DMS 273 (cell line): ENCODE data around the gene FOLR1.
"Not testable (repeated sequence)": the region's sequence is repeated elsewhere in the genome, so short reads cannot be mapped to it uniquely, and the experiment has no call there.

Source experiments
- DNase-seq: peaks from one replicate; lab custom pipeline; 2025; ENCODE audit not compliant: unreplicated experiment; lab: John Stamatoyannopoulos, UW

FOLR1 gene

DNA sequence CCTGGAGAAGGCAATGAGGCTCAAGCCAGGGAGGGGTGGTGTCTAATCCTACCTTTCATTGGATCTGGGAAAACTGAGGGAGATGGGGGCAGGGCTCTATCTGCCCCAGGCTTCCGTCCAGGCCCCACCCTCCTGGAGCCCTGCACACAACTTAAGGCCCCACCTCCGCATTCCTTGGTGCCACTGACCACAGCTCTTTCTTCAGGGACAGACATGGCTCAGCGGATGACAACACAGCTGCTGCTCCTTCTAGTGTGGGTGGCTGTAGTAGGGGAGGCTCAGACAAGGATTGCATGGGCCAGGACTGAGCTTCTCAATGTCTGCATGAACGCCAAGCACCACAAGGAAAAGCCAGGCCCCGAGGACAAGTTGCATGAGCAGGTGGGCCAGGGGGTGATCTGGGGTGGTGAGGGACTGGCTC lies at the start of gene FOLR1:
TSS of gene FOLR1 (plus strand) at position 180 of the 421 bp plus-strand sequence. CDS start at position 214, 34 bp downstream.
- no peak for DNase-seq

DNA sequence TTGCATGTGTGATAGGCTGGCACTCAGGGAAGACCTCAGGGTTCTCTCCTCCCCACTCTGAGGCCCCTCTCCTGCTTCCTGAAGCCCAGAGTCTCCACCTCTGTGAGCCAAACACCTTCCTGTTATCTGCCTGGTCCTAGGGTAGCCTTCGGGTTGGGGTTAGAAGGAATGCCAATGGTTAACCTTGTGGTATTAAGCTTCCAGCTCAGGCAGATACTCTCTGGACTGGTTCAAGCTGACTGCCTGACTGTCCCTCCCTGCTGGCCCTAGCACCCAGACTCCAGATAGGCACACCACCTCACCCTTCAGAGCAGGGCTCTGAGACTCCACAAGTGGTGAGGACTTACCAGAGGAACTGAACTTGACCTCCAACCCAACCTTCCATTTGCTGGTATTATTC lies 49.4 kb upstream of the FOLR1 start:
- not testable (repeated sequence) for DNase-seq

GRCh38 chr11:72144807-72145565 lies 47.0 kb upstream of the FOLR1 start:
- DNase-seq: no peak

DNA sequence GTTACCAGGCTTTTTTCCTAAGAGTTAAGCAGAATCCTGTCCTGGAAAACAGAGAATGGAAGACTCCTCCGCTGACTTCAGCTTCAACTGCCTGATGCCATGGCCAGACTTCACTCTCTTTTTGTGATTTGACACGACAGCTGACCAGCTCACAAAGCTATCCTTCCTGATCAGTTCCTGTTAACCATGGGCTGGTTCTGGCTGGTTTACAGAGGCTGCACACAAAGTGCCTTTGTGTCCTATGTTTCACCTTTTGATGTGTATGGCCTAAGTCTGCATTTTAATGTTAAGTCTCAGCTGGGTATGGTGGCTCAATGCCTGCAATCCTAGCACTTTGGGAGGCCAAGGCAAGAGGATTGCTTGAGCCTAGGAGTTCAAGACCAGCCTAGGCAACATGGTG lies 45.3 kb upstream of the FOLR1 start:
- DNase-seq: no peak

- DNase-seq: no peak
Observed at GRCh38 chr11:72150882-72151281, 41.1 kb upstream of the FOLR1 start.

- not testable (repeated sequence) for DNase-seq
Observed at GRCh38 chr11:72153874-72154273, 38.1 kb upstream of the FOLR1 start.

DNA sequence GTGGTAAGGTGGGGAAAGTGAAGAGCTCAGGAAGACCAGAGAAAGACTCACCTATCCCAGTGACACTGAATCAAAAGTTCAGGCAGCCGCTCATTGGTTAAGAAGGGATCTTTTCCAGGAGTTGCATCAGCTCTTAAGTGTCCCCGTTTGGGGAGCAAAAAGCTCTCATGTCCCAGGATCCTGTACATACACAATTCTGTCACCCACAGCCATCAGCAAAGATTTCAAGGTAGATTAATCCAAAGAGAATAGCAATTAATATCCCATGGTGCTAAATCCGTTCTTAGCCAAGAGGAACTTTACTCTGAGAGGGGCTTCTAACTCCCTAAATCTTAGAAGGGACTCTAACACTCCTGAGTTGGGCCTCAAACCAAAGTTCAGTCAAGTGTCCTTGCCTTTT lies 37.1 kb upstream of the FOLR1 start:
- DNase-seq: no peak

- no peak for DNase-seq
Observed at GRCh38 chr11:72155751-72156150, 36.2 kb upstream of the FOLR1 start.

GRCh38 chr11:72157131-72157530 lies 34.8 kb upstream of the FOLR1 start:
- no peak for DNase-seq

- DNase-seq: no peak
Observed at GRCh38 chr11:72160319-72160718, 31.6 kb upstream of the FOLR1 start.

DNA sequence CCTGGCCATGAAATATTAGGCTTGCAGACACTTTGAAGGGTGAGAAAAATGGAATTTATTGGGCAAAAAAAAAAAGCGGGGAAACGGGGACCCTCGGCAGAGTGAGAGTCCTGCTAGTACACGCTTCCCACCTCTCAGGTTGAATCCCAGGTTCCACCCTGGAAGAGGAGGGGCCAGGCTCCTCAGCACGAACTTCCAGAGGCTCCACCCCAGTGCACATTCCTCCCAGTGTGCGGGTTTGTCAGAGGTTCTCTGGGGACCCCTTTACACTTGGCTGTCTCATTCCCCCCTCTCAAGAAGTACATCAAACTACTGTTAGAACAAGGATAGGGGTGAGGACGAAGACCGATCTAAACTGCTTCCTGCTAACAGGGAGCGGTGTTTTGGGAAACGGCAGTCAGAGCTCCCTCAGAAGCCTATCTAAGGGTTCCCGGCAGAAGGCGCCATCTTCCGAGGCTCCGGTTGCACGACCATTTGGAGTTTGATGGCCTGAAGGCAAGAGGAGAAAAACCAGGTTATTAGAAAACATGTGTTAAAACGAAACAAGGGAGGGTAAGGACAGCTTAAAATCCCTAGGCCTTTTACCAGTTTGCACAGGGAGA lies 28.9 kb upstream of the FOLR1 start:
- no peak for DNase-seq

GRCh38 chr11:72164187-72164586 lies 27.8 kb upstream of the FOLR1 start:
- not testable (repeated sequence) for DNase-seq

- DNase-seq: not testable (repeated sequence)
Observed at GRCh38 chr11:72169046-72169555, 22.8 kb upstream of the FOLR1 start.

DNA sequence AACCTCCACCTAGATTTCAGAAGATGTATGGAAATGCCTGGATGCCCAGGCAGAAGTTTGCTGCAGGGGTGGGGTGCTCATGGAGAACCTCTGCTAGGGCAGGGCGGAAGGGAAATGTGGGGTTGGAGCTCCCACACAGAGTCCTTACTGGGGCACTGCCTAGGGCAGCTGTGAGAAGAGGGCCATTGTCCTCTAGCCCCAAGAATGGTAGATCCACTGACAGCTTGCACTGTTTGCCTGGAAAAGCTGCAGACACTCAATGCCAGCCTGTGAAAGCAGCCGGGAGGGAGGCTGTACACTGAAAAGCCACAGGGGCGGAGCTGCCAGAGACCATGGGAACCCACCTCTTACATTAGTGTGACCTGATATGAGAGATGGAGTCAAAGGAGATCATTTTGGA lies 22.2 kb upstream of the FOLR1 start:
- DNase-seq: not testable (repeated sequence)

GRCh38 chr11:72172043-72172442 lies 19.9 kb upstream of the FOLR1 start:
- DNase-seq: not testable (repeated sequence)

DNA sequence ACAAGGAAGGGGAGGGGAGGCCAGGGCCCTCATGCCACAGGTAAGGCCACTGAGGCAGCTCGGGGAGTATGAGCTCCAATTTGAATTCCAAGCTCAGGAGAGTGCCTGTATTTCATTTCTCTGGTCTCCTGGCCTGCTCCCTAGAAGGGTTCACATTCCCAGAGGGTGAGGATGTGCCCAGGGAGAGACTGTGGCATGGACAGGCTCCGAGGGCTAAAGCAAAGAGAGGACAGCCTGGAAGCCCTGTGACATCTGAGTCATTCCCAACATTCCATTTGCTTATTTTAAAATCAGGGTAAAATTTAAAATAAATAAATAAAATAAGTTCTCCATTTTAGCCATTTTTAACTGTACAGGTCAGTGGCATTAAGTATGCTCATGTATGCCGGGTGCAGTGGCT lies 18.6 kb upstream of the FOLR1 start:
- no peak for DNase-seq

DNA sequence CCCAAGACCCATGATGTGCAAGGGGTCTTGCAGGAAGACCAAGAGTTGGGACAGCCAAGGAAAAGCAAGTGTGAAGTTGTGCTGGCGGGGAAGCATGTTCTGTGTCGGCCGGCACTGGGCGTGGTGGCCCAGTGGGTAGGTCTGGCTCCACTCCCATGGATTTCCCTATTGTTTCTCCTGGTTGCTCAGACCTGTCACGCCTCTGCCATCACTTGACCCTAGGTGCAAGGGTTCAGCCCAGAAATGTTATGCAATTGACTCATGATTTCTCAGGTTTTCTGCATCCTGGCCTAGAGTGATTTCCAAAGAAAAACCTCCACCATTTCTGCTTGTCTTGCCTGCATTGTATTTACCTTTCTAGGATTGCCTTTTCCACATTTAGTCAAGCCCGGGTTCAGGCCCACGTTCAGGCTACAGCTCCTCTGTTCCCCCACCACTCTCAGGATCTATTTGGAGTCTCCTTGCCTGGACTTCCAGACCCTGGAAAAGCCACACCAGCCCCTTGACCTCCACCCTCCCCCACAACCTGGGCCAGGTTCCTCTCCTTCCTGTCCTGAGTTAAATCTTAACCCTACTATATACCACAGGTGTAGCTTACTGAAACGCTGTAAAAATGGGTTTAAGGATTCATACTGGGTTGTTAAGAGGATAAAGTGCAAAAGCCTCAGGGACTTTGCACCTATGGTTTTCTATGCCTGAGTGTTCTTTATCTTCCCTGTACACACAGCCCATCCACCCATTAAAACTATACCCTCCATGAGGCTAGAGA lies 17.5 kb upstream of the FOLR1 start:
- no peak for DNase-seq

DNA sequence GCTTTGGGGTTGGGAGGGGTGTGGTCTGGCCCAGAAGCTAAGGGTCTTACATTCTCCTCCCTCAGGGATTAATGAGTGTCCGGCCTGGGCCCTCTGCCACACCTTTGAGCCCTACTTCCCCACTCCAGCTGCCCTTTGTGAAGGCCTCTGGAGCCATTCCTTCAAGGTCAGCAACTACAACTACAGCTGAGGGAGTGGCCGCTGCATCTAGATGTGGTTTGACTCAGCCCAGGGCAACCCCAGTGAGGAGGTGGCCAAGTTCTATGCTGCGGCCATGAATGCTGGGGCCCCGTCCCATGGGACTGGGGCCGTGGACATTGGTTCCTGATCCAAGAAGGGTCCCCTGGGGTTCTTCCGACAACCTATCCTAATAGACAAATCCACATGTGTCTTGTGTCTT lies 14.3 kb upstream of the FOLR1 start:
- no peak for DNase-seq

DNA sequence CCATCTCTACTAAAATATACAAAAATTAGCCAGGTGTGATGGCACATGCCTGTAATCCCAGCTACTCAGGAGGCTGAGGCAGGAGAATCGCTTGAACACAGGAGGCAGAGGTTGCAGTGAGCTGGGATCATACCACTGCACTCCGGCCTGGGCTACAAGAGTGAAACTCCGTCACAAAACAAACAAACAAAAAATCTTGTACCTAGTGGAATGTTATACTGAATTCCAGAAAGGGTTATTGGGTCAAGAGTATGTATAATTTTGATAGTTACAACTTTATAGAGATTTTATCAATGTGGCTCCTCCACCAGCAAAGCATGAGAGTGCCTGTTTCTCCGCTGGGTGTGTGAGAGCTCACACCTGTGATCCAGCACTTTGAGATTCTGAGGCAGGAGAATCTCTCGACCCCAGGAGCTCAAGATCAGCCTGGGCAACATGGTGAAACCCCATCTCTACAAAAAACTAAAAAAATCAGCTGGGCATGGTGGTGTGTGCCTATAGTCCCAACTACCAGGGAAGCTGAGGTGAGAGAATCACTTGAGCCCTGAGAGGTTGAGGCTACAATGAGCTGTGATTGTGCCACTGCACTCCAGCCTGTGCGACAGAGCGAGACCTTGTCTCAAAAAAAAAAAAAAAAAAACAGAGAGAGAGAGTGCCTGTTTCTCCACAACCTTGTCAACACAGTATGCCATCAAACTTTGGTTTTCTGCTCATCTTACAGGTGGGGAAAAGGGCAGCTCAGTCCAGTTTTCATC lies 12.7 kb upstream of the FOLR1 start:
- no peak for DNase-seq

GRCh38 chr11:72179804-72180396 lies 12.0 kb upstream of the FOLR1 start:
- no peak for DNase-seq
